IPS-11a (cell line): ENCODE results near the gene CTCF.

Experiments used
- H3K4me3 ChIP-seq: one replicate; pipeline ENCODE4 v1.5.1; 2013; ENCODE audit warnings: low read depth, low read length, control low read depth

CTCF gene

DNA sequence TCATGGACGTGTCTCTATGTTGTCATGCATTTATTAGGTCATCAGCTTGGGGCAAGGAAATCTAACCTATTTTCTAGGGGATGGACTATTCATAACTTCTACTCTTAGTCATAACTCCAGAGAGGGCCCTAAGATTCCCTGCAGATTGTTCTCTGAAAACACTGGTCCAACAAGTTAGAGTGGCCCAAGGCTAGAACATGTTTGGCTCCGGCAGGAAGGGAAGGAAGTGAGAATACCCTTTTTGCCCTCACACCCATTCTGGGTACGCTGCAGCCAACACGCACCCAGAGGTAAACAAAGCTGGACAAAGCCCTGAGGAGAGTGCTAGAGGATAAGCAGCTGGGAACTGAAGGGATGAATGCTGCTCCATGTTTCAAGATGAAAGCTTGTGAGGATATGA, 114.2 kb downstream of the CTCF start:
- no peak overlapping the region for H3K4me3 ChIP-seq

DNA sequence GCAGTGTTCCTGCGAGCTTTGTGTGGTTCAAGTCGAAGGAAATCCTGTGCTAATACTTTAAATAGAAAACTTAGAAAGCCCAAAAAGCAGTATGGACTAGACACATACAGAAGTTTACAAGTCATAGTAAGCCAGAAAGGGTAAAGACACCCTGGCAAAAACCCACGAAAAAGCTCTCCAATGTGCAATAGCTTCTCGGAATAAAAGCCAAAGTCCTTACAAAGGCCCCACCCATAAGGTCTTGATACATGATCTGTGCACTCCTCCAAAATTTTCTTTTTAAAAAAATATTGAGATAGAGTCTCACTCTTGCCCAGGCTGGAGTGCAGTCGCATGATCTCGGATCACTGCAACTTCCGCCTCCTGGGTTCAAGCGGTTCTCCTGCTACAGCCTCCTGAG, 114.6 kb downstream of the CTCF start:
- H3K4me3 ChIP-seq, result no peak overlapping the region

DNA sequence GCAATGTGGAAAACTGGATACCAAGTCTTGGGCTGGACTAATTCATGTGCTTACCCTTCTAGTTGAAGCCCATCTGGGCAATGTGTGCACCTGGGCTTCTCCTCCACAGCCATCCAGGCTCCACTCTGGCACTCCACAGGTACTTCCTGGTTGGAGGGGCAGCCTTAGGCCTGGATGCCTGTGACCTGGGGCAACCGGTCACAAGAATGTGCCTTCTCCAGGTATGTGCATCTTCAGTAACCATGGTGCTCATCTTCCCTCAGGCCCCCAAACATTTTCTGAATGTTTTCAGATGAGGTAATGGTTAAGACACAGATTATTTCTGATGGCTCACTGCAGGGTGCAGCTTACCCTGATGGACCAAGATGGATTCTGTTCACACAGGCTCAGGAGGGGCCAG, 115.4 kb downstream of the CTCF start:
- H3K4me3 ChIP-seq, result no peak overlapping the region

DNA sequence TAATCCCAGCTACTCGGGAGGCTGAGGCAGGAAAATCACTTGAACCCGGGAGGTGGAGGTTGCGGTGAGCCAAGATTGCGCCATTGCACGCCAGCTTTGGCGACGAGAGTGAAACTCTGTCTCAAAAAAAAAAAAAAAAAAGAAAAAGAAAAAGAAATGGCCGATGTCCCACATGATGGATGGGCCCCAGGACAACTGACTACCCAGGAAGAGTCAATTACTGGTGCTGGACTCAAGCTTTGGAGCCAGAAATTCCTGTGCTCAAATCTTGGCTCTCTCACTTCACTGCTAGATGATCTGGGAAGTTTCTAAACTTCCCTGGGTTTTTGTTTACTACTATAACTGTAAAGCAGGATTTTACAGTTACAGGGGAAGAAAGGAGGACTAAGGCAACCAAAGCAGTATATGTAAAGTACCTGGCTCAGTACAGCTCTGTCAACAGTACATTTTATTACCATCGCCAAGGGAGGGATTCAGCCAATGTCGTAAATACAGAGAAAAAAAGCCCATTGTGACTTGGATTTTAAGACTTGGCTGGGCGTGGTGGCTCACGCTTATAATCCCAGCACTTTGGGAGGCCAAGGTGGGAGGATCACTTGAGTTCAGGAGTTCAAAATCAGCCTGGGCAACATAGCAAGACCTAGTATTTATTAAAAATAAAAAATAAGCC, 116.2 kb downstream of the CTCF start:
- no peak overlapping the region for H3K4me3 ChIP-seq

DNA sequence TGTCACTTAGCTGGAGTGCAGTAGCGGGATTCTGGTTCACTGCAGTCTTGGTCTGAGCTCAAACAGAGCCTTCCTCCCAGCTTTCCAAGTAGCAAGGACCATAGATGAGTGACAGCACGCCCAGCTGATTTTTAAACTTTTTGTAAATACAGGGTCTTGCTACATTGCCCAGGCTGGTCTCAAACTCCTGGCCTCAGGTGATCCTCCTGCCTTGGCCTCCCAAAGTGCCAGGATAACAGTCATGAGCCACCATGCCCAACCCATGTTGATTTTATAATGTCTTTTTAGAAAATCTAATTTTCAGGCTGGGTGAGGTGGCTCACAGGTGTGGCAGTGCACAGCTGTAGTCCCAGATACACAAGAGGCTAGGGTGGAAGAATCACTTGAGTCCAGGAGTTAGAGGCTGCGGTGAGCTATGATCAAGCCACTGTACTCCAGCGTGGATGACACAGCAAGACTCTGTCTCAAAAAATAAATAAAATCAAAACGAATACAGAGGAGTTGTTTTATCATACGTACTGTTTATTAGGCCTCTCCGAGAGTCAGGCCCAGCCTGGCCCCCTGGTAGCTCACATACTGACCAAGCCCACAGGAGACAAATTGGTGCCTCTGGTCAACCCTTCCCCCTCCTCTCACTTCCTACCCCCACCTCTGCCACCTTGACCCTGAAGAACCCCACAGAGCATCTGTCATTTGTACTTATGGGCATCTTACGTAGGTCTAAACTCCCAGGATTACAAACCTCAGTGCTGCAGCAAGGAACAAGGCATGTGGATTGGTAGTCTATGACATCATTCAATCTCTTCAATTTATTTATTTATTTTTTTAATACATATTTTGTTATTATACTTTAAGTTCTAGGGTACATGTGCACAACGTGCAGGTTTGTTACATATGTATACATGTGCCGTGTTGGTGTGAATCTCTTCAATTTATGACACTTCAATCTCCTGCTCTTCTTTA, 117.9 kb downstream of the CTCF start:
- H3K4me3 ChIP-seq, result no peak overlapping the region

DNA sequence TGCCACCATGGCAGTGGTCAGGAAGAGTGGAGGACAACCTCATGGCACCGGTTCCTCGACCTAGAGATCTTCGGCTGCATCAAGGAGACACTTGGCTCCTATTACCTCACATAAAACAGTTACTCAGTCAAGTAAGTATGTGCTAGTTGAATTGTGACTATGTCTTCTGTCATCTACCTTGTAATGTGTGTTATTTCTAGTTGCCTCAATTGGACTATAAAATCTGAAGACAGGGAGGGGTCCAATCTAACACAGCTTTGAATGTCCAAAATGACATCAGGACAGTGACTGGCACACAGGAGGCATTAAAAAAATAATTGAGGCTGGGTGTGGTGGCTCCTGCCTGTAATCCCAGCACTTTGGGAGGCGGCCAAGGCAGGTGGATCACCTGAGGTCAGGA, 121.4 kb downstream of the CTCF start:
- no peak overlapping the region for H3K4me3 ChIP-seq

DNA sequence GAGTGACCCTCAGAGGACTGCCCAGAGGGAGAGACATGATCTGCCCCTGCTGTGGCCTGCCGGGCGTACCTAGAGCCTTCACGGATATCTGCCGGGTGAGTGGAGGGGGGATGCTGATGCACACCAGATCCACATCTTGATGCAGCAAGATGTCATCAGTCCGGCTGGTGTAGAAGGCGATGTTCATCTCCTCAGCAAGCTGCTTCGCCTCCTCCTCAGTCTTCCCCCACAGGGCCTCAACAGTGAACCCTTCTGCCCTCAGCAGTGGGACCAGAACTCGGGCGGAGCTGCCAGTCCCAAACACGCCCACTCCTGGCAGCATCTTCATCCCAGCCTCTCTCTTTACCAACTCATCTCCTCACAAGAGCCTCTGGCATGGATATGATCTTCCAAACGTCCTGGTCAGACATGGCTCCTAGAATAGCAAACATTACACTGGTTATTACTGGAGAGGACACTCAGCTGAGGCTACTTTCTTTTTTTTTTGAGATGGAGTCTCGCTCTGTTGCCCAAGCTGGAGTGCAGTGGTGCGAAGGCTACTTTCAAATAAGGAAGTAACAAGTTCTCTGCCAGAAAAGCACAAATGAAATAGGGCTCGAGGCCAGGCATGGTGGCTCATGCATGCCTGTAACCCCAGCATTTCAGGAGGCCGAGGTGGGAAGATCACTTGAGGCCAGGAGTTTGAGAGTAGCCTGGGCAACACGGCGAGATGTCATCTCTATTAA, 123.2 kb downstream of the CTCF start:
- H3K4me3 ChIP-seq, result no peak overlapping the region
